IMR-90 (cell line): ENCODE results near the gene ITGAE.
"Not testable (repeated sequence)": the region's sequence is repeated elsewhere in the genome, so short reads cannot be mapped to it uniquely, and the experiment has no call there.

Experiments used
- CTCF ChIP-seq: conservative IDR thresholded peaks from 2 replicates; pipeline ENCODE4 v1.5.1; 2012; ENCODE audit warnings: mild to moderate bottlenecking, low read depth, low read length, improper control_type of control experiment
- MAFK ChIP-seq: IDR thresholded peaks from 2 replicates; pipeline ENCODE4 v1.6.1; 2012; ENCODE audit warnings: low read depth, low read length, improper control_type of control experiment
- POLR2A ChIP-seq: IDR thresholded peaks from 2 replicates; pipeline ENCODE4 v1.6.1; 2012; ENCODE audit warnings: mild to moderate bottlenecking, low read depth, low read length

GRCh38 chr17:3728099-3728498 is 72.9 kb downstream of the ITGAE start:
- not testable (repeated sequence) for TF ChIP-seq CTCF, POLR2A, MAFK
